CD4-positive, CD25-positive, alpha-beta regulatory T cell (primary cell): Measurements from ENCODE around the gene RGS17. TPM values are rescaled to one million over a fixed set of nuclear protein-coding genes. Genes with fewer than 3 reads are reported as not detected.
"Not testable (repeated sequence)": the region's sequence is repeated elsewhere in the genome, so short reads cannot be mapped to it uniquely, and the experiment has no call there.

Experiments
- ATAC-seq, 2 donors: fragments of 150-1000 bp; cut with Tn5 transposase; one replicate each; pipeline ENCODE4 v1.10.0; 2021; ENCODE audit warnings: low read depth in 2 of 2, moderate number of reproducible peaks in 2 of 2, moderate library complexity in 1 of 2
- DNase-seq, 3 donors: peaks; one replicate each; pipeline versions ENCODE4 v3.0.0 to v3.0.0-alpha.2; 2012 to 2022; ENCODE audit warnings: mixed read lengths in 1 of 3
- H3K27ac ChIP-seq: one replicate; pipeline ENCODE4 v1.7.0; 2013; ENCODE audit warnings: mild to moderate bottlenecking, low read length; ENCODE audit not compliant: insufficient read depth, poor library complexity, severe bottlenecking
- H3K27me3 ChIP-seq: one replicate; pipeline ENCODE4 v1.7.0; 2013; ENCODE audit warnings: low read length; ENCODE audit not compliant: control insufficient read depth, insufficient read depth
- H3K36me3 ChIP-seq: one replicate; pipeline ENCODE4 v1.7.0; 2013; ENCODE audit warnings: mild to moderate bottlenecking, low read length, moderate library complexity; ENCODE audit not compliant: control insufficient read depth, insufficient read depth
- H3K4me1 ChIP-seq: 2 replicates; pipeline ENCODE4 v1.7.0; 2013; ENCODE audit warnings: mild to moderate bottlenecking, low read length; ENCODE audit not compliant: insufficient read depth, control insufficient read depth, poor library complexity, severe bottlenecking
- H3K4me3 ChIP-seq: one replicate; pipeline ENCODE4 v1.7.0; 2013; ENCODE audit warnings: low read depth, mild to moderate bottlenecking, low read length, moderate library complexity
- H3K9me3 ChIP-seq, 2 experiments: 1 replicate in 1 of 2; 2 replicates in 1 of 2; pipeline ENCODE4 v1.7.0; 2013; ENCODE audit warnings: low read length in 2 of 2, mild to moderate bottlenecking in 1 of 2, moderate library complexity in 1 of 2; ENCODE audit not compliant: control insufficient read depth in 2 of 2
- H3K27ac Mint-ChIP-seq, 3 donors: one replicate each; pipeline ENCODE4 v1.8.0; 2020 to 2022; ENCODE audit warnings: mild to moderate bottlenecking in 3 of 3, mixed read lengths in 3 of 3, moderate library complexity in 2 of 3
- H3K27me3 Mint-ChIP-seq: one replicate; pipeline ENCODE4 v1.8.0; 2022; ENCODE audit warnings: mild to moderate bottlenecking, mixed read lengths
- H3K36me3 Mint-ChIP-seq: one replicate; pipeline ENCODE4 v1.8.0; 2020; ENCODE audit warnings: mixed read lengths
- H3K4me1 Mint-ChIP-seq, 4 donors: one replicate each; pipeline ENCODE4 v1.8.0; 2020 to 2022; ENCODE audit warnings: mixed read lengths in 4 of 4, mild to moderate bottlenecking in 1 of 4
- H3K4me3 Mint-ChIP-seq, 4 donors: one replicate each; pipeline ENCODE4 v1.8.0; 2020 to 2022; ENCODE audit warnings: mild to moderate bottlenecking in 4 of 4, mixed read lengths in 4 of 4, moderate library complexity in 3 of 4
- H3K9me3 Mint-ChIP-seq, 7 donors: one replicate each; pipeline ENCODE4 v1.8.0; 2020 to 2022; ENCODE audit warnings: mixed read lengths in 7 of 7, mild to moderate bottlenecking in 3 of 7, moderate library complexity in 2 of 7
- polyA plus RNA-seq, 4 donors: library from polyadenylated mRNA; unstranded; fragments of 300-500 nt; fragmentation: Illumina TruSeq; gene quantifications; one replicate each; pipeline ENCODE4 v1.2.3, GENCODE V29; 2021
- total RNA-seq: library from RNA; stranded (reverse); gene quantifications from one replicate; pipeline ENCODE4 v1.2.3, GENCODE V29; 2022

Gene RGS17
- total and polyA plus RNA-seq, 5 donors from 2014 or later, result 0.03 TPM; not detected in 4

DNA sequence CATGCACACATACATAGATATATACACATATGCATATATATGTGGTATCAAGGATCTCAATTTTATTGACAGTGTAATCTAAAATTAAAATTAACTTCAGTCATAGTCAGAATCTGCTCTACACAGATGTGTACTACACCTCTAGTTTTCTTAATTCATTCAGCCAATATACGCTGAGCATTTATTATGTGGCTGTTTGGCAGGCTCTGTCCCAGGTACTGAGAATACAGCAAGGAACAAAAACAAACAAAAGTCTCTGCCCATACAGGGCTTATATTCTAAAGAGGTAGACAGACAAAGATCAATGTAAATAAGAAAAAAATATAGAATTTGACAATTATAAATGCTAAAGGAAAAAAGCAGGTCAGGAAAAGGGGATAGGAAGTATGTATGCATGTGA is 7.8 kb upstream of the RGS17 start:
- no peak overlapping the region for H3K27ac Mint-ChIP-seq
- ATAC-seq (no peak), DNase-seq (no peak)
- H3K27me3 ChIP-seq, result no peaks in the 10 kb centered on the region
- no peak overlapping the region for H3K27ac ChIP-seq
- no peak overlapping the region for H3K4me3 Mint-ChIP-seq
- no peak overlapping the region for H3K4me3 ChIP-seq
- H3K4me1 ChIP-seq, result no peaks in the 10 kb centered on the region
- H3K9me3 Mint-ChIP-seq, result peaks cover 0 to 1% (median 0%) of the 10 kb centered on the region in 7 donors
- no peaks in the 10 kb centered on the region for H3K4me1 Mint-ChIP-seq
- no peaks in the 10 kb centered on the region for H3K9me3 ChIP-seq
- no peaks in the 10 kb centered on the region for H3K27me3 Mint-ChIP-seq
- H3K36me3 ChIP-seq, result no peaks in the 10 kb centered on the region
- H3K36me3 Mint-ChIP-seq, result no peaks in the 10 kb centered on the region

DNA sequence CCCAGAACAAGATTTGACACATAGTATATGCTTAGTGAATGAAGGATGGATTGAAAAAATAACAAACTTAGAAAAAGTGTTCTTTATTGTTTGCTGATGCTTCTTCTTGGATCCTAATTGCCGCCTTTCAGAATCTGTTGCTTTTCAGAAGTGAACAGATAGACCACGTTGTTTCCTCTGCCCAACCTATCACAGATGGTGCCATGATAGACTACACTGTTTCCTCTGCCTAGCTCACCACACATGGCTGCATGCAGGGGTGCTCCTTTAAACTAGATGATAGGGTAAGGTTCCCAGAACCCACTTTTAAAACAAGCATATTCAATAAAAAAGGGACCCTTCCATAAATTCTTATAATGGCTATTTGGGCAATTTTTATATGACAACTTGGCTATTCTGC is 4.6 kb upstream of the RGS17 start:
- peaks cover 7% of the 10 kb centered on the region for H3K27me3 Mint-ChIP-seq
- ATAC-seq (no peak), DNase-seq (no peak)
- peaks cover 0 to 11% (median 0%) of the 10 kb centered on the region in 4 donors for H3K4me1 Mint-ChIP-seq
- no peak overlapping the region for H3K27ac ChIP-seq
- H3K27ac Mint-ChIP-seq, result no peak overlapping the region
- H3K9me3 ChIP-seq, result no peaks in the 10 kb centered on the region
- H3K27me3 ChIP-seq, result peaks cover 6% of the 10 kb centered on the region
- H3K4me3 ChIP-seq, result no peak overlapping the region
- no peaks in the 10 kb centered on the region for H3K36me3 ChIP-seq
- peaks cover 3% of the 10 kb centered on the region for H3K4me1 ChIP-seq
- H3K36me3 Mint-ChIP-seq, result no peaks in the 10 kb centered on the region
- H3K4me3 Mint-ChIP-seq, result no peak overlapping the region
- H3K9me3 Mint-ChIP-seq, result peaks cover 0 to 3% (median 0%) of the 10 kb centered on the region in 7 donors

DNA sequence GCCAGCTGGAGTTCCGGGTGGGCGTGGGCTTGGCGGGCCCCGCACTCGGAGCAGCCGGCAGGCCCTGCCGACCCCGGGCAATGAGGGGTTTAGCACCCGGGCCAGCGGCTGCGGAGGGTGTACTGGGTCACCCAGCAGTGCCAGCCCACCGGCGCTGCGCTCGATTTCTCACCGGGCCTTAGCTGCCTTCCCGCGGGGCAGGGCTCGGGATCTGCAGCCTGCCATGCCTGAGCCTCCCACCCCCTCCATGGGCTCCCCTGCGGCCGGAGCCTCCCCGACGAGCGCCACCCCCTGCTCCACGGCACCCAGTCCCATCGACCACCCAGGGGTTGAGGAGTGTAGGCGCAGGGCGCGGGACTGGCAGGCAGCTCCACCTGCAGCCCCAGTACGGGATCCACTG is 2.6 kb upstream of the RGS17 start:
- not testable (repeated sequence) for ATAC-seq, H3K36me3 Mint-ChIP-seq, H3K27ac Mint-ChIP-seq, H3K36me3 ChIP-seq, H3K9me3 Mint-ChIP-seq, H3K4me3 Mint-ChIP-seq, H3K9me3 ChIP-seq, H3K4me3 ChIP-seq, H3K27ac ChIP-seq, DNase-seq
- peaks cover 15% of the 10 kb centered on the region for H3K4me1 ChIP-seq
- H3K27me3 Mint-ChIP-seq, result peaks cover 24% of the 10 kb centered on the region
- H3K27me3 ChIP-seq, result peaks cover 11% of the 10 kb centered on the region
- H3K4me1 Mint-ChIP-seq, result peaks cover 0 to 24% (median 6%) of the 10 kb centered on the region in 4 donors

DNA sequence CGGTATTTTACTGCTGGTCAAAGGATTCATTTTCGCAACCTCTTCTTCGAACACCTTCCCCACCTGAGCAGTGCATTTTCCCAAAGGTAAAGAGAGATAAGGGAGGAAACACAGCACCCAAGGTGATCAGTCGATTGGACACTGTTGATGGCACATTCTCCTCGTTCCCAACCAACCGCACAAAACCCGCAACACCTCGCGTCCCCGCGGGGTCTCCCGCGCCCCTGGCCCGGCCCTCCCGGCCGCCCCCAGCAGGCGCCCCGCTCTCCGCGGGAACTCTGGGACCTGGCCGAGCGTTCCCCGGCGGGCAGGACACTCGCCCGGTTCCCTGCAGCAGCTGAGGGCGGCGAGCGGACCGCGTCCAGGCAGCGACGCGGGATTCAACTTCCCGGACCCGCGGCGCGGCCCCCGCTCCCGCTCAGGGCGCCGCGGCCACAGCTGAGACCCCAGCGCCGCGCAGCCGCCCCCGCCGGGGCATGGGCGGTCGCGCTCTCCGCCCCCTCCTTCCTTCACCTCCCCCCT is 506 bp downstream of the RGS17 start:
- H3K9me3 ChIP-seq, result no peaks in the 10 kb centered on the region
- H3K36me3 Mint-ChIP-seq, result no peaks in the 10 kb centered on the region
- no peak overlapping the region for H3K27ac ChIP-seq
- ATAC-seq (no peak), DNase-seq (no peak)
- no peak overlapping the region for H3K27ac Mint-ChIP-seq
- H3K27me3 Mint-ChIP-seq, result peaks cover 40% of the 10 kb centered on the region
- H3K4me3 Mint-ChIP-seq, result peak overlapping the region in 3 of 4 donors; percentile 74 to 83 (median 80)
- peaks cover 15% of the 10 kb centered on the region for H3K4me1 ChIP-seq
- peaks cover 23% of the 10 kb centered on the region for H3K27me3 ChIP-seq
- H3K4me3 ChIP-seq, result no peak overlapping the region
- no peaks in the 10 kb centered on the region for H3K36me3 ChIP-seq
- H3K4me1 Mint-ChIP-seq, result peaks cover 0 to 24% (median 6%) of the 10 kb centered on the region in 4 donors
- H3K9me3 Mint-ChIP-seq, result peaks cover 0 to 3% (median 0%) of the 10 kb centered on the region in 7 donors

DNA sequence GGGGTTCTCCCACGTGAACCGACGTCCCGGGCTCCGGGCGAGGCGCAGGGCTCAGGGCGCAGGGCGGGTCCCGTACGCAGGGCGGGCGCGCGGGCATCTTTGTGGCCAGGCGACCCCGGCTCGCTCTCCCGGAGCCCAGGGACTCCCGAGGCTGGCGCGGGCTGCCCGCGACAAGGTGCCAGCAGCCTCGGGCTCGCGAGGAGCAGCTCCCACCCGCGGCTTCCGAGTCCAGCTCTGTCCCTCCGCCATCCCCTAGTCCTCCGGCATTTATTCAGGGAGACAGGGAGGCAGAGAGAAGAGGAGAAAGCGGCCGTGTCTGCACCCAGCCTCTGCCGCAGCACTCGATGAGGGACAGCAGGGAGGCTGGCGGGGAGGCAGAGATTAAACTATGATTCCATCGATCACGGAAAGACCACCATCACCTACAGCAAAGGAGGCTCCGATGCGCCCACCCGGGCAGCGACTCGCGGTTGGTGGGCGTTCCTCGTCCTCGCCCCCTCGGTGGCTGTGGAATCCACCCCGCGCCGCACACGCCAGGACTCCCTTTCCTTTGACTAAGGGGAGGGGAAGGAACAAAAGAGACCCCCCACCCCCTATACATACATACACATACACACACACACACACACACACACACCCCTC is 1.1 kb downstream of the RGS17 start:
- Histone ChIP-seq H3K36me3 (no peaks in the 10 kb centered on the region), H3K9me3 (no peaks in the 10 kb centered on the region), H3K4me1 (peaks cover 15% of the 10 kb centered on the region), H3K4me3 (no peak overlapping the region), H3K27me3 (peaks cover 23% of the 10 kb centered on the region), H3K27ac (no peak overlapping the region)
- ATAC-seq, result no peak
- peak overlapping the region; percentile 65 to 83 (median 77) for H3K4me3 Mint-ChIP-seq
- peaks cover 41% of the 10 kb centered on the region for H3K27me3 Mint-ChIP-seq
- no peaks in the 10 kb centered on the region for H3K36me3 Mint-ChIP-seq
- no peak overlapping the region for H3K27ac Mint-ChIP-seq
- peaks cover 0 to 3% (median 0%) of the 10 kb centered on the region in 7 donors for H3K9me3 Mint-ChIP-seq
- H3K4me1 Mint-ChIP-seq, result peaks cover 0 to 24% (median 6%) of the 10 kb centered on the region in 4 donors
- no peak for DNase-seq

DNA sequence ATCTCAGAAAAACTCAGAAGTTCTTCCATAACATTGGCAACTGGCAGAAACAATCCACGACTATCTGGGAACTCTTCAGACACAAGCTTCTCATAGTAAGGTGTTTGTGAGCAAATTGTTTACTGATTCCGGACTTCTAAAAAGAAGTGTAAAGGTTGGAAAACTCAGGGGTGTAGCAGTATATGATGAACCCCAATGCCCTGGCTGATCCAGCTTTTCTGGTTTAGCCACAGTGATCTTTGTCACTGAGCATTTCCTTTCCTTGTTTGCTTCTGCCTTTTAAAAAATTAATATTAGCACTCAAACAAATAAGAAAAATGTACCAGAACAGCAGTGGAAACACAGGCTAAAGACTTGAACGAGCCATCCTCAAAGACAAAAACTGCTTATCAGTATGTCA is 4.9 kb downstream of the RGS17 start:
- DNase-seq (no peak), ATAC-seq (no peak)
- Mint-ChIP-seq H3K9me3 (peaks cover 0 to 3% (median 0%) of the 10 kb centered on the region in 7 donors), H3K4me1 (peaks cover 0 to 14% (median 6%) of the 10 kb centered on the region in 4 donors), H3K27me3 (peaks cover 42% of the 10 kb centered on the region), H3K27ac (no peak overlapping the region), H3K36me3 (no peaks in the 10 kb centered on the region), H3K4me3 (no peak overlapping the region)
- no peak overlapping the region for H3K27ac ChIP-seq
- H3K27me3 ChIP-seq, result peaks cover 17% of the 10 kb centered on the region
- peaks cover 15% of the 10 kb centered on the region for H3K4me1 ChIP-seq
- H3K4me3 ChIP-seq, result no peak overlapping the region
- H3K9me3 ChIP-seq, result no peaks in the 10 kb centered on the region
- no peaks in the 10 kb centered on the region for H3K36me3 ChIP-seq

DNA sequence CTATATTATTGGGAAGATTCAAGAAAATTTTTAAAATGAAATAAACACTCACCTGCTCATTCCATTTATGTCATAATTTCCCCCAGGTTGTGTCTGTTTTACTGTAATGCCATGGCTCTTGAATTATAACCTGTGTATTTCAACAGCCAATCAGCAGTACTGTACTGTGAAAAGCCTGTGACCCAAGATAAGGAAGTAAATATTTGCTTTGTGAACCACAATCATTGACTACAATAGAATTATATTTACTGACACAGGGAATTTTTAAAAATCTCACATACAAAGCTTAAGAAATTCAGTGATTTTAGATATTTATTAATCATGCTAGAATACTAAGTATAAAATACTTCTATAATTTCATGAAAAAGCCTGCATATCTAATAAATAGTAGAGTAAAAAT is 6.0 kb downstream of the RGS17 start:
- Mint-ChIP-seq H3K9me3 (peaks cover 0 to 5% (median 0%) of the 10 kb centered on the region in 7 donors), H3K4me3 (no peak overlapping the region), H3K27ac (no peak overlapping the region), H3K4me1 (peaks cover 0 to 8% (median 5%) of the 10 kb centered on the region in 4 donors), H3K36me3 (peaks cover 4% of the 10 kb centered on the region), H3K27me3 (peaks cover 37% of the 10 kb centered on the region)
- H3K27me3 ChIP-seq, result peaks cover 17% of the 10 kb centered on the region
- no peaks in the 10 kb centered on the region for H3K9me3 ChIP-seq
- ATAC-seq, result no peak
- no peak for DNase-seq
- no peaks in the 10 kb centered on the region for H3K36me3 ChIP-seq
- H3K4me1 ChIP-seq, result peaks cover 5% of the 10 kb centered on the region
- no peak overlapping the region for H3K27ac ChIP-seq
- H3K4me3 ChIP-seq, result no peak overlapping the region

DNA sequence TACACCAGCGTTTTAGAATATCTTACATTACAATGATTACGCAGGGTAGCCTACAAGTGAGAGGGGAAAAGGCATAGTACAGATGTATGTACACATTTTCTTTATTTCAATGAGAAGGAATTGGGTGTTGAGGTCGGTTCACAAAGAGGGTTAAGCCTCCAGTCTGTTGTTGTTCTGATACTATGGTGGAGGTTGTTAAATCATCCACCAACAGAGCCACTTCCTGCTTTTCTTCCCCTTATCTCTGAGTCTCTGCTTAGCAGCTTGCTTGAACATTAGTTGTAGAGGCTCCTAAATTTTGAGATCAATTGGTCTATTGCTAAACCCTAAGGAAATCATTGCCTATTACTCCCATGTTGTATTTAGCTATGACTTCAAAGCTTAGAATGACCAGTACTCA is 7.3 kb downstream of the RGS17 start:
- peaks cover 4% of the 10 kb centered on the region for H3K36me3 Mint-ChIP-seq
- Histone ChIP-seq H3K27me3 (peaks cover 13% of the 10 kb centered on the region), H3K36me3 (no peaks in the 10 kb centered on the region), H3K4me1 (no peaks in the 10 kb centered on the region), H3K27ac (no peak overlapping the region), H3K4me3 (no peak overlapping the region), H3K9me3 (no peaks in the 10 kb centered on the region)
- ATAC-seq, result no peak
- DNase-seq, result no peak
- H3K27ac Mint-ChIP-seq, result no peak overlapping the region
- peaks cover 0 to 2% (median 0%) of the 10 kb centered on the region in 7 donors for H3K9me3 Mint-ChIP-seq
- no peaks in the 10 kb centered on the region for H3K4me1 Mint-ChIP-seq
- H3K4me3 Mint-ChIP-seq, result no peak overlapping the region
- H3K27me3 Mint-ChIP-seq, result peaks cover 26% of the 10 kb centered on the region
